HL-60 (cell line): ENCODE measurements around the gene TUBGCP5.

Experiments
- DNase-seq, 2 experiments: peaks; one replicate each; pipeline ENCODE4 v3.0.0-alpha.2; 2010 to 2020; ENCODE audit warnings: low read depth in 1 of 2, low spot score in 1 of 2
- H3K27ac ChIP-seq: fragments of 250-450 bp; sonication (Bioruptor Pico); replicated peaks from 2 replicates; pipeline ENCODE4 v1.5.1; 2020; ENCODE audit warnings: mild to moderate bottlenecking, moderate library complexity
- H3K27me3 ChIP-seq: fragments of 250-450 bp; sonication (Bioruptor Pico); 2 replicates; pipeline ENCODE4 v1.5.1; 2021; ENCODE audit warnings: mild to moderate bottlenecking, moderate library complexity; ENCODE audit not compliant: insufficient read depth, poor library complexity, severe bottlenecking
- H3K4me3 ChIP-seq: replicated peaks from 2 replicates; pipeline ENCODE4 v1.5.1; 2011; ENCODE audit warnings: mild to moderate bottlenecking, control low read depth, low read length; ENCODE audit not compliant: insufficient read depth
- GABPA ChIP-seq: IDR thresholded peaks from 2 replicates; pipeline ENCODE4 v1.6.1; 2012; ENCODE audit warnings: low read depth
- POLR2AphosphoS5 ChIP-seq: IDR thresholded peaks from 2 replicates; pipeline ENCODE4 v1.6.1; 2012; ENCODE audit warnings: low read depth
- SPI1 ChIP-seq: IDR thresholded peaks from 2 replicates; pipeline ENCODE4 v1.6.1; 2012; ENCODE audit warnings: low read depth, mild to moderate bottlenecking, borderline replicate concordance
- TF ChIP-seq, protein P1 (sequence below): IDR thresholded peaks from one replicate; pipeline ENCODE4 v1.5.1; 2011; ENCODE audit warnings: low read length, control low read depth, inconsistent platforms; ENCODE audit not compliant: insufficient read depth
- TF ChIP-seq, protein P2 (sequence below): IDR thresholded peaks from 2 replicates; pipeline ENCODE4 v1.6.1; 2012; ENCODE audit warnings: low read depth; ENCODE audit not compliant: insufficient replicate concordance

Gene TUBGCP5

DNA sequence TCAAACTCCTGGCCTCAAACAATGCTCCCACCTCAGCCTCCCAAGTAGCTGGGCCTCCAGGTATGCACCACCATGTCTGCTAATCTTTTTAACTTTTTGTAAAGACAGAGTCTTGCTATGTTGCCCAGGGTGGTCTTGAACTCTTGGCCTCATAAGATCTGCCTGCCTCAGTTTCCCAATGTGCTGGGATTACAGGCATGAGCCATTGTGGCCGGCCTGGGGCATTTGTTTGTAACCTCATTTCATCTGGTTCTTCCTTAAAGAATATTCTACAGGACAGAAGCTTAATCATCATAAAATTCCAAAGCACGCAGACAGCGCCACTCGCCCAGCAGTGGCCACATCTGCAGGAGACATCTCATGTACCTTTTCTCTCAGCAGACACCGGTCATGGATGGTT is 35.6 kb downstream of the TUBGCP5 start:
- no peak for DNase-seq
- H3K27me3 ChIP-seq, result no peaks in the 10 kb centered on the region
- no peak overlapping the region for H3K4me3 ChIP-seq
- H3K27ac ChIP-seq, result no peak overlapping the region
- TF ChIP-seq SPI1, result no peak
- no peak for TF ChIP-seq POLR2AphosphoS5
- TF ChIP-seq, protein P1, sequence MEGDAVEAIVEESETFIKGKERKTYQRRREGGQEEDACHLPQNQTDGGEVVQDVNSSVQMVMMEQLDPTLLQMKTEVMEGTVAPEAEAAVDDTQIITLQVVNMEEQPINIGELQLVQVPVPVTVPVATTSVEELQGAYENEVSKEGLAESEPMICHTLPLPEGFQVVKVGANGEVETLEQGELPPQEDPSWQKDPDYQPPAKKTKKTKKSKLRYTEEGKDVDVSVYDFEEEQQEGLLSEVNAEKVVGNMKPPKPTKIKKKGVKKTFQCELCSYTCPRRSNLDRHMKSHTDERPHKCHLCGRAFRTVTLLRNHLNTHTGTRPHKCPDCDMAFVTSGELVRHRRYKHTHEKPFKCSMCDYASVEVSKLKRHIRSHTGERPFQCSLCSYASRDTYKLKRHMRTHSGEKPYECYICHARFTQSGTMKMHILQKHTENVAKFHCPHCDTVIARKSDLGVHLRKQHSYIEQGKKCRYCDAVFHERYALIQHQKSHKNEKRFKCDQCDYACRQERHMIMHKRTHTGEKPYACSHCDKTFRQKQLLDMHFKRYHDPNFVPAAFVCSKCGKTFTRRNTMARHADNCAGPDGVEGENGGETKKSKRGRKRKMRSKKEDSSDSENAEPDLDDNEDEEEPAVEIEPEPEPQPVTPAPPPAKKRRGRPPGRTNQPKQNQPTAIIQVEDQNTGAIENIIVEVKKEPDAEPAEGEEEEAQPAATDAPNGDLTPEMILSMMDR, result no peak
- TF ChIP-seq GABPA, result no peak
- TF ChIP-seq, protein P2, sequence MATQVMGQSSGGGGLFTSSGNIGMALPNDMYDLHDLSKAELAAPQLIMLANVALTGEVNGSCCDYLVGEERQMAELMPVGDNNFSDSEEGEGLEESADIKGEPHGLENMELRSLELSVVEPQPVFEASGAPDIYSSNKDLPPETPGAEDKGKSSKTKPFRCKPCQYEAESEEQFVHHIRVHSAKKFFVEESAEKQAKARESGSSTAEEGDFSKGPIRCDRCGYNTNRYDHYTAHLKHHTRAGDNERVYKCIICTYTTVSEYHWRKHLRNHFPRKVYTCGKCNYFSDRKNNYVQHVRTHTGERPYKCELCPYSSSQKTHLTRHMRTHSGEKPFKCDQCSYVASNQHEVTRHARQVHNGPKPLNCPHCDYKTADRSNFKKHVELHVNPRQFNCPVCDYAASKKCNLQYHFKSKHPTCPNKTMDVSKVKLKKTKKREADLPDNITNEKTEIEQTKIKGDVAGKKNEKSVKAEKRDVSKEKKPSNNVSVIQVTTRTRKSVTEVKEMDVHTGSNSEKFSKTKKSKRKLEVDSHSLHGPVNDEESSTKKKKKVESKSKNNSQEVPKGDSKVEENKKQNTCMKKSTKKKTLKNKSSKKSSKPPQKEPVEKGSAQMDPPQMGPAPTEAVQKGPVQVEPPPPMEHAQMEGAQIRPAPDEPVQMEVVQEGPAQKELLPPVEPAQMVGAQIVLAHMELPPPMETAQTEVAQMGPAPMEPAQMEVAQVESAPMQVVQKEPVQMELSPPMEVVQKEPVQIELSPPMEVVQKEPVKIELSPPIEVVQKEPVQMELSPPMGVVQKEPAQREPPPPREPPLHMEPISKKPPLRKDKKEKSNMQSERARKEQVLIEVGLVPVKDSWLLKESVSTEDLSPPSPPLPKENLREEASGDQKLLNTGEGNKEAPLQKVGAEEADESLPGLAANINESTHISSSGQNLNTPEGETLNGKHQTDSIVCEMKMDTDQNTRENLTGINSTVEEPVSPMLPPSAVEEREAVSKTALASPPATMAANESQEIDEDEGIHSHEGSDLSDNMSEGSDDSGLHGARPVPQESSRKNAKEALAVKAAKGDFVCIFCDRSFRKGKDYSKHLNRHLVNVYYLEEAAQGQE, result no peak

DNA sequence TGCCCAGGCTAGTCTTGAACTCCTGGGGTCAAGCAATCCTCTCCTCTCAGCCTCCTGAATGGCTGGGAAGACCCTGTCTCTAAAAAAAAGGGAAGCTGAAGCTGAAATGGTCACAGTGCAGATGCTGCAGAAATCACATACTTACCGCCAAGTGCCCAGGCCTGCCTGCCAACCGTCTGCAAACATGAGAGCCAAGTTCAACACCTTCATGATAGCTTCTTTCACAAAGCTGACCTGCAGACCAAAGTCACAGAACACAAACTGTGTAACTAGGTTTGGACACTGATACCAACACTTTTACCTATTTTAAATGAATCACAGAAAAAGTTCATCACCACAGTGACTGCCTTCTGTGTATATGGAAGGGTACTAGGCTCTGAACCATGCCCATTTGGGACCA is 36.4 kb downstream of the TUBGCP5 start:
- Histone ChIP-seq H3K27me3 (no peaks in the 10 kb centered on the region), H3K4me3 (no peak overlapping the region), H3K27ac (no peak overlapping the region)
- DNase-seq, result no peak
- TF ChIP-seq SPI1, result no peak
- no peak for TF ChIP-seq GABPA
- TF ChIP-seq, protein P1, result no peak
- no peak for TF ChIP-seq POLR2AphosphoS5
- TF ChIP-seq, protein P2, result no peak

DNA sequence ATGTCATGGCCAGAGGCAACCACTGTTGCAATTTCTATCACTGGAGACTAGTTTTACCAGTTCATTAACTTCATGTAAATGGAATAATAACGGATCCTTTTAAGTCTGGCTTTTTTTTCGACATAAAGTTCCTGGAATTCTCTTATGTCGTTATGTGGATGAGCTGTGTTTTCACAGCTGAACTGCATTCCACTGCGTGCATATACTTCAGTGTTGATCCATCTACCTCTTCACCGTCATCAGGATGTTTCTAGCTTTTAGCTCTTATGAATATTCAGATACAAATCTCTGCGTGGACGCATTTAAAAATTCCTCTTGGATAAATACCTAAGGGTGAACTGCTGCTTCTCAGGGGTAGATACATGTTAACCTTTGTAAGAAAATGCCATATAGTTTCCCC is 43.6 kb downstream of the TUBGCP5 start:
- TF ChIP-seq SPI1 (no peak), POLR2AphosphoS5 (no peak), GABPA (no peak)
- TF ChIP-seq, protein P2, result no peak
- TF ChIP-seq, protein P1, result no peak
- Histone ChIP-seq H3K4me3 (no peak overlapping the region), H3K27me3 (no peaks in the 10 kb centered on the region), H3K27ac (no peak overlapping the region)
- no peak for DNase-seq
